Neural cell (in vitro differentiated cells): ENCODE measurements around the gene CYP46A1. TPM values are rescaled to one million over a fixed set of nuclear protein-coding genes. Genes with fewer than 3 reads are reported as not detected.

Source experiments
- H2AFZ ChIP-seq: fragments of 200-600, 300-800 bp; sonication (generic), shearing (Covaris generic); 2 replicates; pipeline ENCODE4 v1.6.0; 2014; ENCODE audit warnings: low read depth, mild to moderate bottlenecking, antibody characterized with exemption, low read length, moderate library complexity
- H3F3A ChIP-seq: fragments of 200-600 bp; shearing (Covaris generic); 2 replicates; pipeline ENCODE4 v1.6.1; 2016; ENCODE audit warnings: mild to moderate bottlenecking, moderate library complexity, mixed read lengths, antibody characterized with exemption, low read length; ENCODE audit not compliant: insufficient read depth, poor library complexity, severe bottlenecking
- H3K27ac ChIP-seq: fragments of 200-600, 300-800 bp; sonication (generic), shearing (Covaris generic); 2 replicates; pipeline ENCODE4 v1.5.1; 2014; ENCODE audit warnings: mild to moderate bottlenecking, low read length, moderate library complexity
- H3K27me3 ChIP-seq: fragments of 300-800, 200-600 bp; sonication (generic), shearing (Covaris generic); 2 replicates; pipeline ENCODE4 v1.6.0; 2014; ENCODE audit warnings: mild to moderate bottlenecking, low read depth, low read length, moderate library complexity; ENCODE audit not compliant: insufficient read depth
- H3K36me3 ChIP-seq: fragments of 300-800, 200-600 bp; sonication (generic), shearing (Covaris generic); 2 replicates; pipeline ENCODE4 v1.5.1; 2014; ENCODE audit warnings: mild to moderate bottlenecking, antibody characterized with exemption, low read length, moderate library complexity; ENCODE audit not compliant: insufficient read depth
- H3K4me2 ChIP-seq: fragments of 300-800, 200-600 bp; sonication (generic), shearing (Covaris generic); 2 replicates; pipeline ENCODE4 v1.6.0; 2014; ENCODE audit warnings: mild to moderate bottlenecking, low read length
- H3K4me3 ChIP-seq: fragments of 300-800, 200-600 bp; sonication (generic), shearing (Covaris generic); 2 replicates; pipeline ENCODE4 v1.5.1; 2014; ENCODE audit warnings: mild to moderate bottlenecking, low read length, moderate library complexity
- H3K79me2 ChIP-seq: fragments of 200-600 bp; shearing (Covaris generic); replicated peaks from 2 replicates; pipeline ENCODE4 v1.6.0; 2014; ENCODE audit warnings: mild to moderate bottlenecking, low read length, moderate library complexity; ENCODE audit not compliant: insufficient read depth
- H3K9ac ChIP-seq: fragments of 300-800, 200-600 bp; sonication (generic), shearing (Covaris generic); 2 replicates; pipeline ENCODE4 v1.6.1; 2016; ENCODE audit warnings: mild to moderate bottlenecking, low read length, mixed read lengths
- H3K9me2 ChIP-seq: fragments of 200-600 bp; shearing (Covaris generic); 2 replicates; pipeline ENCODE4 v1.6.1; 2016; ENCODE audit warnings: mild to moderate bottlenecking, low read length, mixed read lengths; ENCODE audit not compliant: insufficient read depth
- H3K9me3 ChIP-seq: fragments of 200-600, 300-800 bp; sonication (generic), shearing (Covaris generic); 2 replicates; pipeline ENCODE4 v1.6.1; 2016; ENCODE audit warnings: mild to moderate bottlenecking, mixed run types, low read length, moderate library complexity, mixed read lengths
- H4K20me1 ChIP-seq: fragments of 200-600 bp; shearing (Covaris generic); 2 replicates; pipeline ENCODE4 v1.6.1; 2016; ENCODE audit warnings: mild to moderate bottlenecking, mixed run types; ENCODE audit not compliant: insufficient read depth
- EP300 ChIP-seq: fragments of 450-650 bp; conservative IDR thresholded peaks from 2 replicates; pipeline ENCODE4 v1.6.1; 2014; ENCODE audit warnings: antibody characterized with exemption, mild to moderate bottlenecking, moderate library complexity; ENCODE audit not compliant: poor library complexity, severe bottlenecking
- EZH2 ChIP-seq: fragments of 200-600, 300-800 bp; shearing (Covaris generic), sonication (generic); IDR thresholded peaks from 2 replicates; pipeline ENCODE4 v1.6.1; 2014; ENCODE audit warnings: antibody characterized with exemption, low read length, borderline replicate concordance, mild to moderate bottlenecking; ENCODE audit not compliant: insufficient read depth, poor library complexity, severe bottlenecking
- MXI1 ChIP-seq: fragments of 450-650 bp; conservative IDR thresholded peaks from 2 replicates; pipeline ENCODE4 v1.6.1; 2014; ENCODE audit warnings: antibody characterized with exemption, mild to moderate bottlenecking; ENCODE audit not compliant: poor library complexity, severe bottlenecking
- POLR2AphosphoS5 ChIP-seq: IDR thresholded peaks from 2 replicates; pipeline ENCODE4 v1.6.1; 2012
- RAD21 ChIP-seq: fragments of 450-650 bp; conservative IDR thresholded peaks from 2 replicates; pipeline ENCODE4 v1.6.1; 2014; ENCODE audit warnings: antibody characterized with exemption, mild to moderate bottlenecking, moderate library complexity
- SMC3 ChIP-seq: fragments of 450-650 bp; conservative IDR thresholded peaks from 2 replicates; pipeline ENCODE4 v1.6.1; 2014; ENCODE audit warnings: antibody characterized with exemption, mild to moderate bottlenecking, moderate library complexity; ENCODE audit not compliant: poor library complexity
- TAF1 ChIP-seq: IDR thresholded peaks from 2 replicates; pipeline ENCODE4 v1.6.1; 2012; ENCODE audit warnings: low read depth
- polyA plus RNA-seq: library from polyadenylated mRNA; depleted of rRNA; stranded (reverse); fragments of >200 nt; gene quantifications from 2 replicates; pipeline ENCODE4 v1.2.3, GENCODE V29; 2014
- TF ChIP-seq, protein P1 (sequence below): IDR thresholded peaks from 2 replicates; pipeline ENCODE4 v1.6.1; 2012; ENCODE audit warnings: borderline replicate concordance
- TF ChIP-seq, protein P2 (sequence below): fragments of 450-650 bp; IDR thresholded peaks from 2 replicates; pipeline ENCODE4 v1.5.1; 2014; ENCODE audit warnings: antibody characterized with exemption, mild to moderate bottlenecking, moderate library complexity; ENCODE audit not compliant: poor library complexity, severe bottlenecking

CYP46A1 gene
- polyA plus RNA-seq, 1 donor from 2014 or later, result 5.4 TPM

DNA sequence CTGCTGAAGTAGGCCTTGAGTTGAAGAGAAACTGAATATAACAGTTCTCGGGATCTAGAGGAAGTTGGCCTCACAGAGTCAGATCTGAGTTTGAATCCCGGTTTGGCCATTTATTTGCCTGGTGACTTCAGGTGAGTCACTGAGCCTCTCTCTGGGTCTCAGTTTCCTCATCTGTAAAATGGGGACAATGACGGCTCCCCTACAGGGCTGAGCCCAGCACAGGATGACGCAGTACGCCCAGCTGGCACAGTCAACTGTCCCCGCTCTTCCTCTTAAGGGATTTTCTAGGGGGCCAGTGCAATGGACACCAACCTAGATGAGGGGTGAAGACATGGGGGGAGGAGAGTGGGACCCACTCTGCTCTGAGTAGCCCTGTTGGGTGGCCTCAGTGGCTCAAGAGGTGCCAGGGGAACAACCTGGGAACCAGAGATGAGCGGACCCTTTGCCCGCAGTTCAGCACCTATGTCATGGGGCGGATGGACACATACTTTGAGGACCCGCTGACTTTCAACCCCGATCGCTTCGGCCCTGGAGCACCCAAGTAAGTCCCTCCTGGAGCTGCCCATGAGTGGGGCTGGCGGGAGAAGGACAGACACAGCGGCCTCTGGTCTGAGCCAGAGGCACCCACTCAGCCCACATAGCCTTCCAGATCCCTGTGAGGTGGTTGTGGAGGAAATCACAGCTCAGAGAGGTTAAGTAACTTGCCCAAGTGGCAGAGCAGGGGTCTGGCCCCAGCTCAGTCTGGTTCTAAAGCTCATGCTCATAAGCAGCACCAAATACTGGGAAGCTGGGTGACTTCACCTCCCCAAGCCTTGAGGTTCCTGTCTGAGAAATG, 41.1 kb downstream of the CYP46A1 start:
- Histone ChIP-seq H3K79me2 (no peaks in the 10 kb centered on the region), H3K9ac (no peak overlapping the region), H3K9me2 (no peaks in the 10 kb centered on the region), H3K27ac (no peak overlapping the region), H3K4me3 (no peak overlapping the region), H2AFZ (no peak overlapping the region), H3F3A (no peaks in the 10 kb centered on the region), H3K27me3 (no peaks in the 10 kb centered on the region), H3K4me2 (no peak overlapping the region), H4K20me1 (no peaks in the 10 kb centered on the region), H3K9me3 (no peaks in the 10 kb centered on the region), H3K36me3 (no peaks in the 10 kb centered on the region)
- TF ChIP-seq SMC3 (no peak), RAD21 (no peak), POLR2AphosphoS5 (no peak)
- TF ChIP-seq, protein P1, sequence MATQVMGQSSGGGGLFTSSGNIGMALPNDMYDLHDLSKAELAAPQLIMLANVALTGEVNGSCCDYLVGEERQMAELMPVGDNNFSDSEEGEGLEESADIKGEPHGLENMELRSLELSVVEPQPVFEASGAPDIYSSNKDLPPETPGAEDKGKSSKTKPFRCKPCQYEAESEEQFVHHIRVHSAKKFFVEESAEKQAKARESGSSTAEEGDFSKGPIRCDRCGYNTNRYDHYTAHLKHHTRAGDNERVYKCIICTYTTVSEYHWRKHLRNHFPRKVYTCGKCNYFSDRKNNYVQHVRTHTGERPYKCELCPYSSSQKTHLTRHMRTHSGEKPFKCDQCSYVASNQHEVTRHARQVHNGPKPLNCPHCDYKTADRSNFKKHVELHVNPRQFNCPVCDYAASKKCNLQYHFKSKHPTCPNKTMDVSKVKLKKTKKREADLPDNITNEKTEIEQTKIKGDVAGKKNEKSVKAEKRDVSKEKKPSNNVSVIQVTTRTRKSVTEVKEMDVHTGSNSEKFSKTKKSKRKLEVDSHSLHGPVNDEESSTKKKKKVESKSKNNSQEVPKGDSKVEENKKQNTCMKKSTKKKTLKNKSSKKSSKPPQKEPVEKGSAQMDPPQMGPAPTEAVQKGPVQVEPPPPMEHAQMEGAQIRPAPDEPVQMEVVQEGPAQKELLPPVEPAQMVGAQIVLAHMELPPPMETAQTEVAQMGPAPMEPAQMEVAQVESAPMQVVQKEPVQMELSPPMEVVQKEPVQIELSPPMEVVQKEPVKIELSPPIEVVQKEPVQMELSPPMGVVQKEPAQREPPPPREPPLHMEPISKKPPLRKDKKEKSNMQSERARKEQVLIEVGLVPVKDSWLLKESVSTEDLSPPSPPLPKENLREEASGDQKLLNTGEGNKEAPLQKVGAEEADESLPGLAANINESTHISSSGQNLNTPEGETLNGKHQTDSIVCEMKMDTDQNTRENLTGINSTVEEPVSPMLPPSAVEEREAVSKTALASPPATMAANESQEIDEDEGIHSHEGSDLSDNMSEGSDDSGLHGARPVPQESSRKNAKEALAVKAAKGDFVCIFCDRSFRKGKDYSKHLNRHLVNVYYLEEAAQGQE, result no peak

DNA sequence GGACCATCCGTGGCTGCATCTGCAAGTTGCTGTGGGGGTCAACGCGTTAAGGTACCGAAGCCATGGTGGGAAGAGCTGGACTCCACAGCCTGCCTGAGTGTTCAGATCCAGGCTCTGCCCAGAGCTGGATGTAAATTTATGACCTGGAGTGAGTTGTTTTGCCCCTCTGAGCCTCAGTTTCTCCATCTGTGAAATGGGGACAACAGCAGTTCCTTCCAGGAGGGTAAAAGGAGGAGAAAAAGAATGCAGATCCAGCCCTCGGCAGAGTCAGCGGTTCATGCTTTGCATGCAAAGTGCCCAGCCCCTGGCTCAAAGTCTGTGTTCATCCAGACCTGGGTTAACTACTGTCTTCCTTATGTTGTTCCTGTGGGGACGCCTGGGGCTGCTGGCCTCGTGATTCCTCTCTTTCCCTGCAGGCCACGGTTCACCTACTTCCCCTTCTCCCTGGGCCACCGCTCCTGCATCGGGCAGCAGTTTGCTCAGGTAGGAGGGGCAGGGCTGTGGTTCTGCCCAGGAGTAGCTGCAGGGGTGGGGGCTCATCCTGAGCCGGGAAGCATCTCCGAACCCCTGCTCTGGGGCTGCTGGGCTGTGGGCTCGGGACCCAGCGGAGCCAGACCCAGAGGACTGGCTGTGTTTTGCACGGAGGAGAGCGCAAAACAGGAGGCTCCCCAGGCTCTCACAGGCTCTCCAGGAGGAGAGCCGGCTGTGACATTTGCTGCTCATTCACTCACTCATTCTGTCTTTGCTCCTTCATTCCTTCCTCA, 41.9 kb downstream of the CYP46A1 start:
- Histone ChIP-seq H2AFZ (no peak overlapping the region), H3K79me2 (no peaks in the 10 kb centered on the region), H3K9me3 (no peaks in the 10 kb centered on the region), H3K27me3 (no peaks in the 10 kb centered on the region), H3K4me2 (no peak overlapping the region), H4K20me1 (no peaks in the 10 kb centered on the region), H3K9me2 (no peaks in the 10 kb centered on the region), H3K27ac (no peak overlapping the region), H3K36me3 (no peaks in the 10 kb centered on the region), H3K9ac (no peak overlapping the region), H3K4me3 (no peak overlapping the region), H3F3A (no peaks in the 10 kb centered on the region)
- TF ChIP-seq EZH2 (no peak), MXI1 (no peak), RAD21 (no peak), EP300 (no peak), SMC3 (no peak), TAF1 (no peak), POLR2AphosphoS5 (no peak)
- TF ChIP-seq, protein P2, sequence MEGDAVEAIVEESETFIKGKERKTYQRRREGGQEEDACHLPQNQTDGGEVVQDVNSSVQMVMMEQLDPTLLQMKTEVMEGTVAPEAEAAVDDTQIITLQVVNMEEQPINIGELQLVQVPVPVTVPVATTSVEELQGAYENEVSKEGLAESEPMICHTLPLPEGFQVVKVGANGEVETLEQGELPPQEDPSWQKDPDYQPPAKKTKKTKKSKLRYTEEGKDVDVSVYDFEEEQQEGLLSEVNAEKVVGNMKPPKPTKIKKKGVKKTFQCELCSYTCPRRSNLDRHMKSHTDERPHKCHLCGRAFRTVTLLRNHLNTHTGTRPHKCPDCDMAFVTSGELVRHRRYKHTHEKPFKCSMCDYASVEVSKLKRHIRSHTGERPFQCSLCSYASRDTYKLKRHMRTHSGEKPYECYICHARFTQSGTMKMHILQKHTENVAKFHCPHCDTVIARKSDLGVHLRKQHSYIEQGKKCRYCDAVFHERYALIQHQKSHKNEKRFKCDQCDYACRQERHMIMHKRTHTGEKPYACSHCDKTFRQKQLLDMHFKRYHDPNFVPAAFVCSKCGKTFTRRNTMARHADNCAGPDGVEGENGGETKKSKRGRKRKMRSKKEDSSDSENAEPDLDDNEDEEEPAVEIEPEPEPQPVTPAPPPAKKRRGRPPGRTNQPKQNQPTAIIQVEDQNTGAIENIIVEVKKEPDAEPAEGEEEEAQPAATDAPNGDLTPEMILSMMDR, result no peak
- TF ChIP-seq, protein P1, result no peak
